ENCODE data around the gene SLC22A13. TPM values are rescaled to one million over a fixed set of nuclear protein-coding genes. Genes with fewer than 3 reads are reported as not detected.

Gene SLC22A13
- total and polyA plus RNA-seq, 4 donors, result 0.08 to 0.64 (median 0.20) TPM; not detected in 1

GRCh38 chr3:38297537-38297936, 31.9 kb downstream of the SLC22A13 start:
- Histone ChIP-seq H3K27me3 (ENCODE audit: control insufficient read depth in 3 of 3, insufficient read depth in 3 of 3, low read length in 2 of 3) (no peaks in the 10 kb centered on the region), H3K4me3 (no peak overlapping the region), H3K9me3 (ENCODE audit: control insufficient read depth in 4 of 4, insufficient read depth in 3 of 4, low read length in 3 of 4) (no peaks in the 10 kb centered on the region), H3K4me1 (ENCODE audit: control insufficient read depth in 5 of 5, insufficient read depth in 5 of 5, low read length in 5 of 5) (no peaks in the 10 kb centered on the region), H3K36me3 (ENCODE audit: control insufficient read depth in 4 of 4, insufficient read depth in 4 of 4, low read length in 4 of 4) (no peaks in the 10 kb centered on the region), H3K27ac (ENCODE audit: low read depth in 1 of 2, low read length in 1 of 2) (no peak overlapping the region), H3K9ac (ENCODE audit: insufficient read depth in 1 of 2, low read length in 2 of 2) (no peak overlapping the region)
- TF ChIP-seq CTCF (IDR thresholded peaks at IDR 0.05; ENCODE audit: control extremely low read depth, extremely low read depth), result no peak
- no peak for DNase-seq
- ATAC-seq (ENCODE audit: insufficient read depth, low FRiP score), result no peak

- no peak for TF ChIP-seq CTCF (IDR thresholded peaks at IDR 0.05; ENCODE audit: control extremely low read depth, extremely low read depth)
- 84% methylated on average over 5 of the region's 5 CpGs for WGBS, 2 donors
- Histone ChIP-seq H3K27me3 (ENCODE audit: control insufficient read depth in 3 of 3, insufficient read depth in 3 of 3, low read length in 2 of 3) (no peaks in the 10 kb centered on the region), H3K4me3 (no peak overlapping the region), H3K9me3 (ENCODE audit: control insufficient read depth in 4 of 4, insufficient read depth in 3 of 4, low read length in 3 of 4) (no peaks in the 10 kb centered on the region), H3K4me1 (ENCODE audit: control insufficient read depth in 5 of 5, insufficient read depth in 5 of 5, low read length in 5 of 5) (no peaks in the 10 kb centered on the region), H3K36me3 (ENCODE audit: control insufficient read depth in 4 of 4, insufficient read depth in 4 of 4, low read length in 4 of 4) (no peaks in the 10 kb centered on the region), H3K27ac (ENCODE audit: low read depth in 1 of 2, low read length in 1 of 2) (no peak overlapping the region), H3K9ac (ENCODE audit: insufficient read depth in 1 of 2, low read length in 2 of 2) (no peak overlapping the region)
- ATAC-seq (ENCODE audit: insufficient read depth, low FRiP score) (no peak), DNase-seq (peak in 1 of 3 donors; percentile 10)
Measured at GRCh38 chr3:38297947-38298711, 32.5 kb downstream of the SLC22A13 start.

- Histone ChIP-seq H3K36me3 (ENCODE audit: control insufficient read depth in 4 of 4, insufficient read depth in 4 of 4, low read length in 4 of 4) (no peaks in the 10 kb centered on the region), H3K4me3 (no peak overlapping the region), H3K9me3 (ENCODE audit: control insufficient read depth in 4 of 4, insufficient read depth in 3 of 4, low read length in 3 of 4) (no peaks in the 10 kb centered on the region), H3K27me3 (ENCODE audit: control insufficient read depth in 3 of 3, insufficient read depth in 3 of 3, low read length in 2 of 3) (no peaks in the 10 kb centered on the region), H3K4me1 (ENCODE audit: control insufficient read depth in 5 of 5, insufficient read depth in 5 of 5, low read length in 5 of 5) (no peaks in the 10 kb centered on the region), H3K9ac (ENCODE audit: insufficient read depth in 1 of 2, low read length in 2 of 2) (no peak overlapping the region), H3K27ac (ENCODE audit: low read depth in 1 of 2, low read length in 1 of 2) (no peak overlapping the region)
- DNase-seq (no peak), ATAC-seq (ENCODE audit: insufficient read depth, low FRiP score) (no peak)
- no peak for TF ChIP-seq CTCF (IDR thresholded peaks at IDR 0.05; ENCODE audit: control extremely low read depth, extremely low read depth)
- 92 to 99% methylated on average over 5 of the region's 5 CpGs for WGBS, 2 donors
Measured at GRCh38 chr3:38306941-38307340, 41.3 kb downstream of the SLC22A13 start.

- DNase-seq, result no peak
- Histone ChIP-seq H3K9ac (ENCODE audit: insufficient read depth in 1 of 2, low read length in 2 of 2) (no peak overlapping the region), H3K4me1 (ENCODE audit: control insufficient read depth in 5 of 5, insufficient read depth in 5 of 5, low read length in 5 of 5) (no peaks in the 10 kb centered on the region), H3K4me3 (no peak overlapping the region), H3K27me3 (ENCODE audit: control insufficient read depth in 3 of 3, insufficient read depth in 3 of 3, low read length in 2 of 3) (no peaks in the 10 kb centered on the region), H3K9me3 (ENCODE audit: control insufficient read depth in 4 of 4, insufficient read depth in 3 of 4, low read length in 3 of 4) (peaks cover 0 to under 1% (median 0%) of the 10 kb centered on the region in 4 donors), H3K36me3 (ENCODE audit: control insufficient read depth in 4 of 4, insufficient read depth in 4 of 4, low read length in 4 of 4) (no peaks in the 10 kb centered on the region), H3K27ac (ENCODE audit: low read depth in 1 of 2, low read length in 1 of 2) (no peak overlapping the region)
- 95 to 96% methylated on average over 12 of the region's 12 CpGs for WGBS, 2 donors
- no peak for ATAC-seq (ENCODE audit: insufficient read depth, low FRiP score)
- no peak for TF ChIP-seq CTCF (IDR thresholded peaks at IDR 0.05; ENCODE audit: control extremely low read depth, extremely low read depth)
Measured at GRCh38 chr3:38307599-38307998, 42.0 kb downstream of the SLC22A13 start.
